GM21367 (cell line): ENCODE data around the gene DCX.

Source experiments
- ATAC-seq: cut with Tn5 transposase; IDR thresholded peaks from one replicate; pipeline ENCODE4 v1.9.1; 2021; ENCODE audit not compliant: unreplicated experiment

DCX gene

GRCh38 chrX:111319451-111319850 is 92.5 kb downstream of the DCX start:
- ATAC-seq: no peak

DNA sequence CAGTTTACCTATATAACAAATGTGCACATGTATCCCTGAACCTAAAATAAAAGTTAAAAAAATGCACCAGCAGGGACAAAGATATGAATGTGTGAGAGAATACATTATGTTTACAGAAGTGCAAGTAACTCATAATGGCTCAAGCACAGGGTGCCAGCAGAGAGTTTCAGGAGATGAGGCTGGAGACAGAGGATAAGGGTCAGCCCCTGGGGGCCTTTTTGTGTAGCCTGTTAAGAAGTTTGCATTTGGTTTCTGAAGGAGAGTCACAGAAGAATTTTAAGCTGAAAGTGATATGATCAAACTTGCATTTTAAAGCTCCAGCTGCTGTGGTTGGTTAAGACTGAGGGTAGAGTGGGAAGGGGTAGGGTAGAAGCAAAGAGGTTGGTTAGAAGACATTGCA is 93.1 kb downstream of the DCX start:
- ATAC-seq: no peak

DNA sequence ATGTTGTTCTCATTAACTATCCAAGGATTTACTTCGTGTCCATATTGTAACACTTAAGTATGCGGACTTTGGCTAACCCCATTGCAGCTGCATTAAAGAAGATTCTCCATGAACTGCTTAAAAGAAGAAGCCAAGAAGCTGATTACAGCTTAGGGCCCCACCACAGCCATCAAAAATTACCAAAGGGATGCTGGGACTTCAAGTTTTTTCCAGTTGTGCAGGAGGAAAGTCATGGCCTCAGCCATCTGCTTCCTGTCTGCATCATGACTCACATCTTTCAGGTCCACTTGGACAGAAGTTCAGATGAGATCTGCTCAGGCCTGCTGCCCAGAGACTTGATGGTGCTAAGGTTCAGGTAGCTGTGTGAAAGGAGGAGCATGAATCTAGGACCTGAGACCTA is 102.9 kb downstream of the DCX start:
- ATAC-seq: no peak

- no peak for ATAC-seq
Measured at GRCh38 chrX:111308039-111308438, 104.0 kb downstream of the DCX start.

- no peak for ATAC-seq
Measured at GRCh38 chrX:111302284-111302683, 109.7 kb downstream of the DCX start.

DNA sequence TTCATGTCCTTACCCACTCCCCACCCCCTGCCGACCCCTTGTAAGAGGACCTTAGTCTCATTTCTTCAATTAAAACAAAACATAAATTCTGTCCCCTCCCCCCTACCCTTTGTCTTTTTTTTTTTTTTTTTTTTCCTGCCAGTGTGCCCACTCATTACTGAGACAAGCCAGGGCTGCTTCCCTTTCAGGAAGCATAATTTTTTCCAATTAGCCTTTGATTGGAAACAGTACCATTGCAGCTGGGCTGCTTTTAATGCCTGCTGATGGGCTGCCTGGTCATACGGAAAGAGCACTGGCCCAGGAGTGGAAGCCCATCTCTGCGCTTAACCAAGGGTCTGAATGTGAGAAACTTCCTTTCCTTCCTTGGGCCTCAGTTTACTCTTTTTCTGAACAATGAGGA is 123.2 kb downstream of the DCX start:
- no peak for ATAC-seq

- ATAC-seq: no peak
Measured at GRCh38 chrX:111284631-111285293, 127.2 kb downstream of the DCX start.

DNA sequence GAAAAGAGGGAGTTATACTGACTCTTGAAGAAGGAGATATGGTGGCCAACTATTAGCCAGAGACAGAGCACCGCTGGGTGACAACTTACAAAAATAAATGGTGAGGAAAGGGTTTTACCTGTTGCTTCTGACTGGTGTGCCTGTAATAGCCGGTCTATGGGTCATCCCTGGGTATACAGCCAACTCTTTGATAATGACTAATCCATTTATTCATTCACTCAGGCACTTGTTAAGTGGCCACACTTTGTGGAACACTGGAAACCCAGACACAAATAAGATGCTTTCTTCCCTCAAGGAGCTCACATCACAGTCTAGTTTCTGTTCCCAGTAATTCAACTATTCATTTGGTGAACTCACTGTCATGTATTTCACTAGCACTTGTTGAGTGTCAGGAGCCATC is 128.5 kb downstream of the DCX start:
- no peak for ATAC-seq

GRCh38 chrX:111282991-111283390 is 129.0 kb downstream of the DCX start:
- ATAC-seq: no peak

- ATAC-seq: no peak
Measured at GRCh38 chrX:111282139-111282538, 129.9 kb downstream of the DCX start.

GRCh38 chrX:111270339-111270738 is 141.7 kb downstream of the DCX start, which contains the start of gene CAPN6:
TSS of gene CAPN6 (minus strand) at chrX:111270483. CDS start at chrX:111263936, 6,547 bp downstream.
- no peak for ATAC-seq

DNA sequence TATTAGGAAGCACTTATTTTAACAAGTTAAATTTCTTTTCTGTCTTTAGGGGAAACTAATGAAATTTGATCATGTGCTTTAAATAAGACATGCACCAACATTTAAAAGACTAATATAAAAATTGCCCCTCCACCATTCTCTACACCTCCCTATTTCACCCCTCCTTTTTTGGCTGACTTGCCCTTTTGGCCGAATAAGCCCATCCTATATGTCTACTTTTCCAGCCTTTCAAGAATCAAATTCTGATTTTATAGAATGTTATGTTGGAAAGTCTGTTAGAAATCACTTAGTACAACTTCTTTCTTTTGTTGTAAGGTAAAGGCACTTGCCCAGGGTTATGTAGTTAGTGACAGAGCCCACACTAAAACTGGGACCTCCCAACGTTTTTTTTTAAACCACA is 143.5 kb downstream of the DCX start:
- no peak for ATAC-seq

GRCh38 chrX:111265486-111265885 is 146.5 kb downstream of the DCX start:
- ATAC-seq: no peak

GRCh38 chrX:111264385-111264784 is 147.6 kb downstream of the DCX start:
- no peak for ATAC-seq

DNA sequence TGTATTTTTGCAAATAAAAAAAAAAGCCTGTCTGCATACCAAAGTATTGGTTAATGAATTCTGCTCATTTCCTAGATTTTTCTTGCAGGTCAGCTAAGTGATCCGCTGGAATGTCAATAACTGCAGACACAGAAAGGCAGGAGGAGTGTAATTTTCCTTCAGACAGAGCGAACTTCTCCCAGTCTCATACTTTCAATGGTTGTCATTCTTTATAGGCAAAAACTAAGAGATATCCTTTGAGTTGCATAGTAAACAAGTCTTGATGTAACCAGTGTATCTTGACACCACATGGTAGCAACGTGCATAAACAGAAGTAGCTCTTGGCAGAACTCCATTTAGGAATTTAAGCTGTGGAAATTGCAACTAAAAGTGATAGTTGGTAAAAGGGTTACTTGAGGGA is 149.9 kb downstream of the DCX start:
- ATAC-seq: no peak

GRCh38 chrX:111260451-111260850 is 151.5 kb downstream of the DCX start:
- no peak for ATAC-seq

DNA sequence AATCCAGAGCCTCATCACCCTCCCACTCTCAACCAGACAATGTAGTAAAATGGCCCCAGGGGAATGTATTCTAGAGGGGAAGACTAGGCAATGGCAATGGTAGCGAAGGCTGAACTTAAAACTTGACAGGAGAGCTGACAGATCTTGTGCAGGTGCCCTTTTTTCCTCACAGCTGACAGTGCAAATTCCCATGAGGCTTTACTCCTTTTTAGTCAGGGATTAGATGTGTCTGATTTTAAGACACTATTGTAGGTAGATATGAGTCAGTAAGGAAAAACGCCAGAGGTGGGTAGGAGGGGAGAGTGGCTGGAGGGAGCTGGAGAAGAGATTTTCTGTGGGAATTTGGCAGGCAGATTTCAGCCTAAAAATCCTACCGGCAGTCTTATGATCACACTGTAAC is 152.4 kb downstream of the DCX start:
- no peak for ATAC-seq

- no peak for ATAC-seq
Measured at GRCh38 chrX:111257733-111258132, 154.3 kb downstream of the DCX start.

- ATAC-seq: no peak
Measured at GRCh38 chrX:111254896-111255693, 156.9 kb downstream of the DCX start.

DNA sequence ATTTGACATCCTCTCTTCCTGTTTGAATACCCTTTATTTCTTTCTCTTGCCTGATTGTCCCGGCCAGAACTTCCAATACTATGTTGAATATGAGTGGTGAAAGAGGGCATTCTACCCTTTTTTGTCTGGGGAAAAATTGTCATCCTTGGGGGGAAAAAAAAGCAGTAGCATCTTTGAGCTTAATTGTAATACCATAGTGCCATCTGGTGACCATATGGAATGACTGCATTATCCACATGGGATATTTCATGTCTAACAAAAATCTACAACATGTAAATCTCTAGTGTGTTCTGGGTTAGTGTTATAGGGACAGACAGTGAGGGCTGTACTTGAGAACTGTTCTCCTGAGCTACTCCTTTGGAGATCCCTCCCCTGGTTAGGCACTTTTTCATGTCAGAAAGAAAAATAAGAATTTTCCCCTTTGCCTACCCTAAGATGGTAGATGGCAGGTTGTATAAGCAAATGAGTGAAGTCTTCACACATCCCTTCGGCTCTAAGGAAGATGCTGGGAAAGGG is 167.7 kb downstream of the DCX start:
- no peak for ATAC-seq
